Measurements from ENCODE around the gene ASIC1.

The ASIC1 gene

GRCh38 chr12:50088577-50089335 lies 31.4 kb downstream of the ASIC1 start:
- TF ChIP-seq Cebpa-rat (IDR thresholded peaks at IDR 0.05), result no peak
- Histone ChIP-seq H3K4me3 (no peak overlapping the region), H3K36me3 (peaks cover 73% of the 10 kb centered on the region), H3K9me3 (no peaks in the 10 kb centered on the region), H3K9ac (no peak overlapping the region), H4K20me1 (peaks cover 34% of the 10 kb centered on the region), H3K27me3 (no peaks in the 10 kb centered on the region), H3K4me1 (peaks cover 33% of the 10 kb centered on the region), H3K4me2 (peak overlapping the region; percentile 18; the same call in 1 of the 2 replicates), H3K27ac (no peak overlapping the region)

- Histone ChIP-seq H3K9ac (no peak overlapping the region), H3K9me3 (no peaks in the 10 kb centered on the region), H3K27ac (no peak overlapping the region), H3K4me1 (peaks cover 24% of the 10 kb centered on the region), H3K36me3 (peaks cover 83% of the 10 kb centered on the region), H4K20me1 (peaks cover 40% of the 10 kb centered on the region), H3K4me2 (no peak overlapping the region), H3K27me3 (no peaks in the 10 kb centered on the region), H3K4me3 (no peak overlapping the region)
- no peak for TF ChIP-seq Cebpa-rat (IDR thresholded peaks at IDR 0.05)
These were observed 32.3 kb downstream of the ASIC1 start for GRCh38 chr12:50089730-50090129.

- H3K9me3 ChIP-seq, result no peaks in the 10 kb centered on the region
- H4K20me1 ChIP-seq, result peaks cover 40% of the 10 kb centered on the region
- H3K9ac ChIP-seq, result no peak overlapping the region
- peaks cover 24% of the 10 kb centered on the region for H3K4me1 ChIP-seq
- no peaks in the 10 kb centered on the region for H3K27me3 ChIP-seq
- H3K36me3 ChIP-seq, result peaks cover 90% of the 10 kb centered on the region
- no peak overlapping the region for H3K27ac ChIP-seq
- no peak overlapping the region for H3K4me3 ChIP-seq
- H3K4me2 ChIP-seq, result no peak overlapping the region
- no peak for TF ChIP-seq Cebpa-rat (IDR thresholded peaks at IDR 0.05)
These were observed 33.0 kb downstream of the ASIC1 start for GRCh38 chr12:50090391-50090790.

GRCh38 chr12:50097952-50098351 lies 40.6 kb downstream of the ASIC1 start:
- H3K4me1 ChIP-seq, result peaks cover 6% of the 10 kb centered on the region
- H3K4me3 ChIP-seq, result no peak overlapping the region
- TF ChIP-seq Cebpa-rat (IDR thresholded peaks at IDR 0.05), result no peak
- no peak overlapping the region for H3K4me2 ChIP-seq
- no peaks in the 10 kb centered on the region for H3K9me3 ChIP-seq
- H3K36me3 ChIP-seq, result peaks cover 96% of the 10 kb centered on the region
- H3K27me3 ChIP-seq, result no peaks in the 10 kb centered on the region
- H3K9ac ChIP-seq, result no peak overlapping the region
- H4K20me1 ChIP-seq, result peaks cover 20% of the 10 kb centered on the region; the same call in 1 of the 2 replicates
- no peak overlapping the region for H3K27ac ChIP-seq

- peaks cover 81% of the 10 kb centered on the region for H3K36me3 ChIP-seq
- no peak overlapping the region for H3K4me3 ChIP-seq
- no peaks in the 10 kb centered on the region for H3K9me3 ChIP-seq
- no peak overlapping the region for H3K4me2 ChIP-seq
- peaks cover 19% of the 10 kb centered on the region for H3K4me1 ChIP-seq
- H4K20me1 ChIP-seq, result peaks cover 15% of the 10 kb centered on the region; the same call in 1 of the 2 replicates
- no peaks in the 10 kb centered on the region for H3K27me3 ChIP-seq
- no peak overlapping the region for H3K9ac ChIP-seq
- TF ChIP-seq Cebpa-rat (IDR thresholded peaks at IDR 0.05), result no peak
- H3K27ac ChIP-seq, result no peak overlapping the region
These were observed 42.1 kb downstream of the ASIC1 start for GRCh38 chr12:50099302-50100008.

DNA sequence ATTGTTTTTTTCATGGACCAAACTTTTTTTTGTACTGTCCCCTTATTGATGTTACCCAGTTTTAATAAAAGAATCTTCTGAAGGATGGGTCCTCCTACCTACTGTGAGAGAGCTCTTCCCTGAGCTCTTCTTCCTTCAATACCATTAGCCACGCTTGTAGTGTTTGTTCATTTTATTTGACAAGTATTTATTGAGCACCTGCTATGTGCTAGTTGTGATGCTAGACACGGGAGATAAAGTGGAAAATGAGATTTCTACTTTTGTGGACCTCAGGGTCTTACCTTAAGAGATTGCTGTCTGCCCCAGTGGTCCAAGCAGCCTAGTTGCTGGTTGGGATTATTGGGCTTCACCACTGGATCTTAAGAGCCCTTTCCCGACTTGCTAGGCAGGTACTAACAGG lies 43.2 kb downstream of the ASIC1 start:
- Histone ChIP-seq H3K4me2 (no peak overlapping the region), H3K4me1 (peaks cover 19% of the 10 kb centered on the region), H3K27ac (no peak overlapping the region), H4K20me1 (peaks cover 14% of the 10 kb centered on the region; the same call in 1 of the 2 replicates), H3K36me3 (peaks cover 70% of the 10 kb centered on the region), H3K4me3 (no peak overlapping the region), H3K9ac (no peak overlapping the region), H3K9me3 (no peaks in the 10 kb centered on the region), H3K27me3 (no peaks in the 10 kb centered on the region)
- TF ChIP-seq Cebpa-rat (IDR thresholded peaks at IDR 0.05), result no peak

DNA sequence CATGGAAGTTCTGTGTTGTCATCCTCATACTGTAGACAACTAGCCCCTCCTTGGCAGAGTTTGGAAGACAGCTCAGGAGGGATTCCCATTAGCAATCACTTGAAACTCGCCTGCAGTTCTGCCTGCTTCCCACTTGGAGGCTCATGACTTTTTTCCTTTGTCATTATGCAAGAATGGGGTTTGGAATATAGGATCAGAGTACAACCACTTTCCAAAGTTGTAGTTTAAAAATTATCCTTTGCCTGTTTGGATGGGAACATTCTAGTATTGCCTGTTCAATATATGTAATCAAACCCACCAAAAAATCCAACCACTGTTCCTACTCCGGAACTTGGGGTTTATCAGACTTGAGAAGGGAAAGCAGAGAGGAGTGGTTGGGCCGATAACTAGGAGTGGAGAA lies 44.3 kb downstream of the ASIC1 start:
- Histone ChIP-seq H3K27ac (no peak overlapping the region), H4K20me1 (peaks cover 14% of the 10 kb centered on the region; the same call in 1 of the 2 replicates), H3K9ac (no peak overlapping the region), H3K27me3 (no peaks in the 10 kb centered on the region), H3K9me3 (no peaks in the 10 kb centered on the region), H3K36me3 (peaks cover 59% of the 10 kb centered on the region), H3K4me2 (no peak overlapping the region), H3K4me3 (no peak overlapping the region), H3K4me1 (peaks cover 19% of the 10 kb centered on the region)
- TF ChIP-seq Cebpa-rat (IDR thresholded peaks at IDR 0.05), result no peak

DNA sequence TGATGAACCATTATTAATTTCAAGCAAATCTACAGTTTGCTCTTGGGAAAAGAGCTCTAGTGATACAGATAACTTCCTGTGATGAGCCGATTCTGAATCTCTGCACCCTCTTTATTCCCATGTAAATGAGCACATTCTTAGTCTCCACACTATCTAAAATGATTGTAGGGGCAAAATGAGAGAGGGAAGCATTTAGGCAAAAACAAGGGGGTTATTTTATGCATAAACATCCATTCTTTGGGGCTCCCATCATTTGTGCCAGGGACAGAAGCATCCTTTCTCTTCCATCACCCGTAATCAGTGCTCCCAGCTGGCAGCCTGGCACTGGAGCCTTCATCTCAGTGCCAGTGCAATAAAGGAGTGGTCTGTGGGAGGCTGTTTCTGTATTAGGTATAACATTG lies 44.7 kb downstream of the ASIC1 start:
- TF ChIP-seq Cebpa-rat (IDR thresholded peaks at IDR 0.05), result no peak
- no peak overlapping the region; the same call in 1 of the 2 replicates for H3K9ac ChIP-seq
- H3K27me3 ChIP-seq, result no peaks in the 10 kb centered on the region
- peaks cover 55% of the 10 kb centered on the region for H3K36me3 ChIP-seq
- H3K4me2 ChIP-seq, result no peak overlapping the region
- no peak overlapping the region for H3K27ac ChIP-seq
- H3K4me3 ChIP-seq, result no peak overlapping the region
- peaks cover 14% of the 10 kb centered on the region; the same call in 1 of the 2 replicates for H4K20me1 ChIP-seq
- H3K4me1 ChIP-seq, result peaks cover 23% of the 10 kb centered on the region
- H3K9me3 ChIP-seq, result no peaks in the 10 kb centered on the region

DNA sequence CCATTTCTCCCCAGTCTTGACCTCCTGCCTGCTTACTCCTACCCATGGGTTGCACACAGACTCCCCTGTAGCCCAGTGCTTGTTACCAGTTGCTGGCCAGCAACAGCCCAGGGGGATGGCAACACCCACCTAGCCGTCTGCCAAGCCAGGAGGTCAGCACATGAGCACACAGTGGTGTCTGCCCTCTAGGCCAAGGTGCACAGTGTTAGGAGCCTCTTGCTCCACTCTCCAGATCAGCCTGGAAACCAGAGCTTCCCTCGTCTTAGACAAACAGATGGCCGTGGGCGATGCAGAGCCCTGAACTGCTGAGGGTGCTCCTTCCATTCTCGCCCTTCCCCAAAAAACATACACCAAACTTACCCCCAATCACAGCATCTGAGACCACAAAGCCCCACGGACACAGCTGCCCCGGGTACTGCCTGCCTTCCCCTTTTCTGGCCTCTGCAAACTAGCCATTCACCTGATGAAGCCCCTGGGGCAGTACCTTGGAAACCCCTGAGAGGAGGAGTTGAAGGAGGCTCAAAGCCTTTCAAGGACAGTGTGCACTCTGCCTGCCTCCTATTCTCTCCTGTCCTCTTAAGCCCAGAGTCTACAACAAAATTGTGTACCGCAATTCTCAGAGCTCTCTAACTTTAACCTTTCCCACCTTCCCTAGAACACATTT lies 45.4 kb downstream of the ASIC1 start:
- no peak for TF ChIP-seq Cebpa-rat (IDR thresholded peaks at IDR 0.05)
- Histone ChIP-seq H4K20me1 (peaks cover 14% of the 10 kb centered on the region; the same call in 1 of the 2 replicates), H3K9me3 (no peaks in the 10 kb centered on the region), H3K36me3 (peaks cover 48% of the 10 kb centered on the region), H3K4me3 (no peak overlapping the region), H3K27ac (peak overlapping the region; percentile 11; the same call in 1 of the 2 replicates), H3K4me1 (peaks cover 29% of the 10 kb centered on the region), H3K9ac (no peak overlapping the region; the same call in 1 of the 2 replicates), H3K27me3 (no peaks in the 10 kb centered on the region), H3K4me2 (no peak overlapping the region)
